ENCODE results near the gene LOXL1.

Gene LOXL1

DNA sequence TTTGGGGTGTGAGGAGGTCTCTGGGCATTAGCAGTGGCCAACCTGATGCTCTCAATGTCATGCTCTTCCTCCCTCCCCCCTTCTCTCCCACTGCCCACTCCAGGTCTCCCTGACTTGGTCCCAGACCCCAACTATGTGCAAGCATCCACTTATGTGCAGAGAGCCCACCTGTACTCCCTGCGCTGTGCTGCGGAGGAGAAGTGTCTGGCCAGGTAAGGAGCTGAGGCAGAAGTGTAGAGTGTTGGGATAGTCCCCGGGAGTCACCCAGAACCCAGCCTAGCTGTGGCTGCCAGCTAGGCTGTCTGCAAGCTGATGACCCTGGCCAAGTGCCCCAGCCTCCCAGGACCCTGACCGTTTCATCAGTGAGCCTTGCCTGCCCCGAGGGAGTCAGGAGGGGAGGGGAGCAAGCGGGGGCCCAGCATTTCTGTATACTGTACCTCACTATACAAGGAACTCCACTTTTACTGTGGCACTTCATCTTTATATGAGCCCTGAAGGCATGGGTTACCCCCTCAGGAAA is 16.5 kb downstream of the LOXL1 start:
- DNase-seq (ENCODE audit: insufficient read length, low spot score): no peak
- TF ChIP-seq CTCF (IDR thresholded peaks at IDR 0.05; ENCODE audit: insufficient read depth, missing control alignments): no peak
- FAIRE-seq: no peak

GRCh38 chr15:73944161-73945129 is 18.2 kb downstream of the LOXL1 start:
- no peak for DNase-seq (ENCODE audit: insufficient read length, low spot score)
- FAIRE-seq: no peak
- TF ChIP-seq CTCF (IDR thresholded peaks at IDR 0.05; ENCODE audit: insufficient read depth, missing control alignments): no peak

DNA sequence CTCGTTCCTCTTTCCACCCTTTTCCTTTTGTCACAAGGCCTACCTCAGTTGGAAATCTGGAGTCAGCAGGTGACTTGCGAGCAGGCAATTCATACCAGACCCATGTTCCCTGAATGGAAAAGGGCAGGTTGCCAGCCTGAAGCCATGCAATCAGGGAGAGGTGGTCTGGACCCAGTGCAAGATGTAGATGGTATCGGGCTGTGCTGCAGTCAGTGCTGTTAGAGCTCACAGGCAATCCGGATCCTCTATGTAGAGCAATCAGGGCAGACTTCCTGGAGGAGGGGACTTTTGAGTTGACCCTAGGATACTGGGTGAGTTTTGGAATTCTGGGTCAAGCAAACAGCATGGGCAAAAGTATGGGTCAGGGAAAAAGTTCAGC is 18.9 kb downstream of the LOXL1 start:
- FAIRE-seq (no peak), DNase-seq (ENCODE audit: insufficient read length, low spot score) (no peak)
- no peak for TF ChIP-seq CTCF (IDR thresholded peaks at IDR 0.05; ENCODE audit: insufficient read depth, missing control alignments)

DNA sequence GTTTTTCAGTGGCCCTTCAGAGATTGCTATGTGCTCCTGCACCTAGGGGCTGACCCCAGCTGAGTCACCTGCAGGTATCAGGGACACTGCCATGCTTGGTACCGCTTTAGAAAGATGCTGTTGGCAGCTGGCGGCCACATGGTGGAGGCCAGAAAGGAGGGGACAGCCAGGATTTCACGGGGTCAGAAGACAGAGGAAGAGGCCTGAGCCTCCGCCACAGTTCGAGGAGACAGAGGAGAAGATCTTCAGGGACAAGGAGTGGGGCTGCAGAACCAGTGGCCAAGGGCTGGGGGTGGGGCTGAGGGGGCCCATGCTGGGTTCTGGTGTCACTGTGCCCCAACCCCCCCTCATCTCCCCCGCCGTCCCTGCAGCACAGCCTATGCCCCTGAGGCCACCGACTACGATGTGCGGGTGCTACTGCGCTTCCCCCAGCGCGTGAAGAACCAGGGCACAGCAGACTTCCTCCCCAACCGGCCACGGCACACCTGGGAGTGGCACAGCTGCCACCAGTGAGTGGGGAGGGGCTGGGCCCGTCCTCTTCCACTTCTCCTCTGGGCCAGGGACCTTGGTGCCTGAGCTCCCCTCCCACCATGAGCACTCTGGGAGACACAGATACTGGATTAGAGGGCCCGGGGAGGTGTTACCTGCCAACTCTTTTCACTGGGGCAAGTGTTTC is 19.9 kb downstream of the LOXL1 start:
- no peak for TF ChIP-seq CTCF (IDR thresholded peaks at IDR 0.05; ENCODE audit: insufficient read depth, missing control alignments)
- FAIRE-seq (no peak), DNase-seq (ENCODE audit: insufficient read length, low spot score) (no peak)

GRCh38 chr15:73946795-73947370 is 20.6 kb downstream of the LOXL1 start:
- no peak for DNase-seq (ENCODE audit: insufficient read length, low spot score)
- no peak for TF ChIP-seq CTCF (IDR thresholded peaks at IDR 0.05; ENCODE audit: insufficient read depth, missing control alignments)
- FAIRE-seq: no peak

GRCh38 chr15:73947651-73948050 is 21.4 kb downstream of the LOXL1 start:
- no peak for TF ChIP-seq CTCF (IDR thresholded peaks at IDR 0.05; ENCODE audit: insufficient read depth, missing control alignments)
- FAIRE-seq (no peak), DNase-seq (ENCODE audit: insufficient read length, low spot score) (no peak)
